GM23338 (cell line): ENCODE data around the gene ROR1. TPM values are rescaled to one million over a fixed set of nuclear protein-coding genes. Genes with fewer than 3 reads are reported as not detected.

ENCODE experiments used
- ATAC-seq: fragments of 200-7000 bp; cut with Tn5 transposase; 3 replicates; pipeline ENCODE4 v1.9.1; 2020
- DNase-seq: peaks from one replicate; pipeline ENCODE4 v3.0.0-alpha.2; 2015; ENCODE audit warnings: low spot score
- H2AFZ ChIP-seq: fragments of 200-600 bp; sonication (generic); 2 replicates; pipeline ENCODE4 v1.8.0; 2016; ENCODE audit warnings: antibody characterized with exemption, mild to moderate bottlenecking, moderate library complexity
- H3F3A ChIP-seq: fragments of 200-600 bp; sonication (generic); replicated peaks from 2 replicates; pipeline ENCODE4 v1.8.0; 2017; ENCODE audit warnings: antibody characterized with exemption, mixed run types, low read depth
- H3K27ac ChIP-seq: fragments of 200-600 bp; sonication (generic); 2 replicates; pipeline ENCODE4 v1.6.1; 2016; ENCODE audit warnings: low read depth
- H3K27me3 ChIP-seq: fragments of 200-600 bp; sonication (generic); 2 replicates; pipeline ENCODE4 v1.8.0; 2016; ENCODE audit warnings: mild to moderate bottlenecking, mixed run types, moderate library complexity; ENCODE audit not compliant: insufficient read depth
- H3K36me3 ChIP-seq: fragments of 200-600 bp; sonication (generic); 2 replicates; pipeline ENCODE4 v1.8.0; 2016; ENCODE audit warnings: mild to moderate bottlenecking; ENCODE audit not compliant: insufficient read depth
- H3K4me1 ChIP-seq: fragments of 200-600 bp; sonication (generic); 2 replicates; pipeline ENCODE4 v1.8.0; 2016; ENCODE audit warnings: mild to moderate bottlenecking, moderate library complexity; ENCODE audit not compliant: insufficient read depth
- H3K4me2 ChIP-seq: fragments of 200-600 bp; sonication (generic); 2 replicates; pipeline ENCODE4 v1.7.1; 2017; ENCODE audit warnings: mixed run types
- H3K4me3 ChIP-seq: fragments of 200-600 bp; sonication (generic); 2 replicates; pipeline ENCODE4 v1.6.1; 2016; ENCODE audit warnings: mixed run types
- H3K79me2 ChIP-seq: fragments of 200-600 bp; sonication (generic); replicated peaks from 2 replicates; pipeline ENCODE4 v1.8.0; 2017; ENCODE audit warnings: mild to moderate bottlenecking; ENCODE audit not compliant: insufficient read depth
- H3K9me2 ChIP-seq: fragments of 200-600 bp; sonication (generic); 2 replicates; pipeline ENCODE4 v1.8.0; 2017; ENCODE audit not compliant: insufficient read depth
- H4K20me1 ChIP-seq: fragments of 200-600 bp; sonication (generic); replicated peaks from 2 replicates; pipeline ENCODE4 v1.8.0; 2017; ENCODE audit warnings: mild to moderate bottlenecking; ENCODE audit not compliant: insufficient read depth
- H3K27ac Mint-ChIP-seq: 2 replicates; pipeline ENCODE4 v1.8.0; 2020; ENCODE audit warnings: inconsistent platforms, mild to moderate bottlenecking, moderate library complexity, mixed read lengths
- H3K27me3 Mint-ChIP-seq: 3 replicates; pipeline ENCODE4 v1.8.0; 2022; ENCODE audit warnings: low read depth, mild to moderate bottlenecking, moderate library complexity, mixed read lengths, inconsistent platforms; ENCODE audit not compliant: insufficient read depth, poor library complexity
- H3K36me3 Mint-ChIP-seq: 3 replicates; pipeline ENCODE4 v1.8.0; 2021; ENCODE audit warnings: low read depth, mild to moderate bottlenecking, inconsistent platforms, moderate library complexity, mixed read lengths
- H3K4me1 Mint-ChIP-seq: 3 replicates; pipeline ENCODE4 v1.8.0; 2020; ENCODE audit warnings: mild to moderate bottlenecking, inconsistent platforms, mixed read lengths
- H3K4me3 Mint-ChIP-seq: 3 replicates; pipeline ENCODE4 v1.8.0; 2021; ENCODE audit warnings: moderate library complexity, mild to moderate bottlenecking, inconsistent platforms, mixed read lengths
- H3K9me3 Mint-ChIP-seq: 3 replicates; pipeline ENCODE4 v1.8.0; 2020; ENCODE audit warnings: moderate library complexity, mild to moderate bottlenecking, inconsistent platforms, mixed read lengths
- CREB1 ChIP-seq: fragments of 250-450 bp; sonication (Bioruptor Pico); IDR thresholded peaks from 2 replicates; pipeline ENCODE4 v1.5.0; 2020; ENCODE audit warnings: low read depth, mild to moderate bottlenecking, moderate library complexity
- ETS1 ChIP-seq: IDR thresholded peaks from 2 replicates; pipeline ENCODE4 v1.6.1; 2016; ENCODE audit warnings: antibody characterized with exemption
- NANOG ChIP-seq: IDR thresholded peaks from 2 replicates; pipeline ENCODE4 v1.6.1; 2016; ENCODE audit warnings: antibody characterized with exemption, borderline replicate concordance
- ZNF114 ChIP-seq: fragments of 250-450 bp; sonication (Bioruptor Pico); IDR thresholded peaks from 2 replicates; pipeline ENCODE4 v1.5.0; 2020; ENCODE audit warnings: mild to moderate bottlenecking, moderate library complexity
- ZNF331 ChIP-seq: fragments of 250-450 bp; sonication (Bioruptor Pico); IDR thresholded peaks from 2 replicates; pipeline ENCODE4 v1.5.0; 2020; ENCODE audit warnings: low read depth, mild to moderate bottlenecking, moderate library complexity
- polyA plus RNA-seq: library from polyadenylated mRNA; unstranded; fragments of >200 nt; fragmentation: Nextera tagmentation; extraction: Ambion mirVana; gene quantifications from 2 replicates; pipeline ENCODE4 v1.2.1, GENCODE V29; 2016
- total RNA-seq: library from RNA; depleted of rRNA; stranded (reverse); fragments of >200 nt; shearing (Covaris generic); gene quantifications from 2 replicates; pipeline ENCODE4 v1.2.3, GENCODE V29; 2014
- TF ChIP-seq, protein P1 (sequence below): IDR thresholded peaks from one replicate; pipeline ENCODE4 v1.6.1; 2018; ENCODE audit warnings: antibody characterized with exemption; ENCODE audit not compliant: unreplicated experiment
- TF ChIP-seq, protein P2 (sequence below): fragments of 250-450 bp; sonication (Bioruptor Pico); IDR thresholded peaks from 2 replicates; pipeline ENCODE4 v1.5.0; 2020; ENCODE audit warnings: mild to moderate bottlenecking, moderate library complexity

Gene ROR1
- total and polyA plus RNA-seq, 2 experiments from 2014 or later = 59.7 to 96.0 TPM

DNA sequence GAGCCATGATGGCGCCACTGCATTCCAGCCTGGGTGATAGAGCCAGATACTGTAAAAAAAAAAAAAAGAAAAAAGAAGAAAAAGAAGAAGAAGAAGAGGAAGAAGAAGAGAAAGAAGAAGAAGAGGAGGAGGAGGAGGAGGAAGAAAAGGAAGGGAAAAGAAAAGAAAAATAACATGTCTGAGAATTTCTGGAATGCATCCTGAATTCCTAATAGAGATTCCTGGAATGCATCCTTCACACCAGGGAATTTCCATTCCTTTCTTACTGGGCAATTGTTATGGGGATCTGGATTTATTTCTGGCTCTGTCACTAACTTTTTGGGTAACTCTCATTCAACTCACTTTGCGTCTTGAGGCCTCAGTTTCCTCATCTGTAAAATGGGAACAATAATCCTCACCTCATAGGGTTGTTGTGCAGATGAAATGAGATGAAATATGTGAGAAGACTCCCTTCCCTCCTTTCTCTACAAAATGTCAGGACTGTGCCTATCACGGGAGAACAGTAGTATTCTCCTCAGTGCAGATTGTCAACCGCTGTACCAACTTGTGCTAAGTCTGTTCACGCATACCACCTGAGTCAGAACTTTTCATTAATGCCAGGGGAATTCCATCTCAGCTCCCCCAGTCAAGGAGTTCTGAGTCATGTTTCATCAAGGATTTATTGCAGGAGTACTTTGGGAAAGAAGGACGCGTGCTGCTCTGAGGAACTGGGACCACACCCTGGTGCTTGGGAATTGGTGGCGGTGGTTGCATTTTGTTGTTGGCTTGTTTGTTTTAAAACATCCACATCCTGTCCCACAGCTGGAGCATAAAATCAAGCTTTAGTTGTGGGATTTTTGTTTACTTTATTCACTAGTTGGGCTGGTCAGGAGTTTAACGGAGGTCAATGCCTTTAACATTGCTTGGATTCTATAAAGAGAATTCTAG, 42.4 kb upstream of the ROR1 start:
- peaks cover 8% of the 10 kb centered on the region for H3K27me3 Mint-ChIP-seq
- H3K27ac ChIP-seq = peak overlapping the region; percentile 84

More for the DNA sequence above, 42.4 kb upstream of the ROR1 start:
- Mint-ChIP-seq H3K4me1 (peaks cover 35% of the 10 kb centered on the region), H3K27ac (peak overlapping the region; percentile 84), H3K36me3 (peaks cover 23% of the 10 kb centered on the region), H3K9me3 (peaks cover 18% of the 10 kb centered on the region), H3K4me3 (no peak overlapping the region; the same call in 2 of the 3 replicates)
- Histone ChIP-seq H3K4me3 (no peak overlapping the region), H3K4me1 (peaks cover 20% of the 10 kb centered on the region), H3K4me2 (no peak overlapping the region), H4K20me1 (no peaks in the 10 kb centered on the region), H3K27me3 (no peaks in the 10 kb centered on the region), H3F3A (no peaks in the 10 kb centered on the region), H2AFZ (no peak overlapping the region), H3K9me2 (no peaks in the 10 kb centered on the region), H3K36me3 (no peaks in the 10 kb centered on the region), H3K79me2 (no peaks in the 10 kb centered on the region)
- TF ChIP-seq, protein P1, sequence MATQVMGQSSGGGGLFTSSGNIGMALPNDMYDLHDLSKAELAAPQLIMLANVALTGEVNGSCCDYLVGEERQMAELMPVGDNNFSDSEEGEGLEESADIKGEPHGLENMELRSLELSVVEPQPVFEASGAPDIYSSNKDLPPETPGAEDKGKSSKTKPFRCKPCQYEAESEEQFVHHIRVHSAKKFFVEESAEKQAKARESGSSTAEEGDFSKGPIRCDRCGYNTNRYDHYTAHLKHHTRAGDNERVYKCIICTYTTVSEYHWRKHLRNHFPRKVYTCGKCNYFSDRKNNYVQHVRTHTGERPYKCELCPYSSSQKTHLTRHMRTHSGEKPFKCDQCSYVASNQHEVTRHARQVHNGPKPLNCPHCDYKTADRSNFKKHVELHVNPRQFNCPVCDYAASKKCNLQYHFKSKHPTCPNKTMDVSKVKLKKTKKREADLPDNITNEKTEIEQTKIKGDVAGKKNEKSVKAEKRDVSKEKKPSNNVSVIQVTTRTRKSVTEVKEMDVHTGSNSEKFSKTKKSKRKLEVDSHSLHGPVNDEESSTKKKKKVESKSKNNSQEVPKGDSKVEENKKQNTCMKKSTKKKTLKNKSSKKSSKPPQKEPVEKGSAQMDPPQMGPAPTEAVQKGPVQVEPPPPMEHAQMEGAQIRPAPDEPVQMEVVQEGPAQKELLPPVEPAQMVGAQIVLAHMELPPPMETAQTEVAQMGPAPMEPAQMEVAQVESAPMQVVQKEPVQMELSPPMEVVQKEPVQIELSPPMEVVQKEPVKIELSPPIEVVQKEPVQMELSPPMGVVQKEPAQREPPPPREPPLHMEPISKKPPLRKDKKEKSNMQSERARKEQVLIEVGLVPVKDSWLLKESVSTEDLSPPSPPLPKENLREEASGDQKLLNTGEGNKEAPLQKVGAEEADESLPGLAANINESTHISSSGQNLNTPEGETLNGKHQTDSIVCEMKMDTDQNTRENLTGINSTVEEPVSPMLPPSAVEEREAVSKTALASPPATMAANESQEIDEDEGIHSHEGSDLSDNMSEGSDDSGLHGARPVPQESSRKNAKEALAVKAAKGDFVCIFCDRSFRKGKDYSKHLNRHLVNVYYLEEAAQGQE = peak; percentile 10
- TF ChIP-seq ETS1 = peak; percentile 93
- no peak for TF ChIP-seq ZNF331 (CRISPR knock-in tag)
- 0 out of 2 replicates have a peak, but pooled peaks have one; percentile 21 for TF ChIP-seq CREB1
- TF ChIP-seq ZNF114 (CRISPR knock-in tag) = peak; percentile 30; the same call in 1 of the 2 replicates
- TF ChIP-seq, protein P2, sequence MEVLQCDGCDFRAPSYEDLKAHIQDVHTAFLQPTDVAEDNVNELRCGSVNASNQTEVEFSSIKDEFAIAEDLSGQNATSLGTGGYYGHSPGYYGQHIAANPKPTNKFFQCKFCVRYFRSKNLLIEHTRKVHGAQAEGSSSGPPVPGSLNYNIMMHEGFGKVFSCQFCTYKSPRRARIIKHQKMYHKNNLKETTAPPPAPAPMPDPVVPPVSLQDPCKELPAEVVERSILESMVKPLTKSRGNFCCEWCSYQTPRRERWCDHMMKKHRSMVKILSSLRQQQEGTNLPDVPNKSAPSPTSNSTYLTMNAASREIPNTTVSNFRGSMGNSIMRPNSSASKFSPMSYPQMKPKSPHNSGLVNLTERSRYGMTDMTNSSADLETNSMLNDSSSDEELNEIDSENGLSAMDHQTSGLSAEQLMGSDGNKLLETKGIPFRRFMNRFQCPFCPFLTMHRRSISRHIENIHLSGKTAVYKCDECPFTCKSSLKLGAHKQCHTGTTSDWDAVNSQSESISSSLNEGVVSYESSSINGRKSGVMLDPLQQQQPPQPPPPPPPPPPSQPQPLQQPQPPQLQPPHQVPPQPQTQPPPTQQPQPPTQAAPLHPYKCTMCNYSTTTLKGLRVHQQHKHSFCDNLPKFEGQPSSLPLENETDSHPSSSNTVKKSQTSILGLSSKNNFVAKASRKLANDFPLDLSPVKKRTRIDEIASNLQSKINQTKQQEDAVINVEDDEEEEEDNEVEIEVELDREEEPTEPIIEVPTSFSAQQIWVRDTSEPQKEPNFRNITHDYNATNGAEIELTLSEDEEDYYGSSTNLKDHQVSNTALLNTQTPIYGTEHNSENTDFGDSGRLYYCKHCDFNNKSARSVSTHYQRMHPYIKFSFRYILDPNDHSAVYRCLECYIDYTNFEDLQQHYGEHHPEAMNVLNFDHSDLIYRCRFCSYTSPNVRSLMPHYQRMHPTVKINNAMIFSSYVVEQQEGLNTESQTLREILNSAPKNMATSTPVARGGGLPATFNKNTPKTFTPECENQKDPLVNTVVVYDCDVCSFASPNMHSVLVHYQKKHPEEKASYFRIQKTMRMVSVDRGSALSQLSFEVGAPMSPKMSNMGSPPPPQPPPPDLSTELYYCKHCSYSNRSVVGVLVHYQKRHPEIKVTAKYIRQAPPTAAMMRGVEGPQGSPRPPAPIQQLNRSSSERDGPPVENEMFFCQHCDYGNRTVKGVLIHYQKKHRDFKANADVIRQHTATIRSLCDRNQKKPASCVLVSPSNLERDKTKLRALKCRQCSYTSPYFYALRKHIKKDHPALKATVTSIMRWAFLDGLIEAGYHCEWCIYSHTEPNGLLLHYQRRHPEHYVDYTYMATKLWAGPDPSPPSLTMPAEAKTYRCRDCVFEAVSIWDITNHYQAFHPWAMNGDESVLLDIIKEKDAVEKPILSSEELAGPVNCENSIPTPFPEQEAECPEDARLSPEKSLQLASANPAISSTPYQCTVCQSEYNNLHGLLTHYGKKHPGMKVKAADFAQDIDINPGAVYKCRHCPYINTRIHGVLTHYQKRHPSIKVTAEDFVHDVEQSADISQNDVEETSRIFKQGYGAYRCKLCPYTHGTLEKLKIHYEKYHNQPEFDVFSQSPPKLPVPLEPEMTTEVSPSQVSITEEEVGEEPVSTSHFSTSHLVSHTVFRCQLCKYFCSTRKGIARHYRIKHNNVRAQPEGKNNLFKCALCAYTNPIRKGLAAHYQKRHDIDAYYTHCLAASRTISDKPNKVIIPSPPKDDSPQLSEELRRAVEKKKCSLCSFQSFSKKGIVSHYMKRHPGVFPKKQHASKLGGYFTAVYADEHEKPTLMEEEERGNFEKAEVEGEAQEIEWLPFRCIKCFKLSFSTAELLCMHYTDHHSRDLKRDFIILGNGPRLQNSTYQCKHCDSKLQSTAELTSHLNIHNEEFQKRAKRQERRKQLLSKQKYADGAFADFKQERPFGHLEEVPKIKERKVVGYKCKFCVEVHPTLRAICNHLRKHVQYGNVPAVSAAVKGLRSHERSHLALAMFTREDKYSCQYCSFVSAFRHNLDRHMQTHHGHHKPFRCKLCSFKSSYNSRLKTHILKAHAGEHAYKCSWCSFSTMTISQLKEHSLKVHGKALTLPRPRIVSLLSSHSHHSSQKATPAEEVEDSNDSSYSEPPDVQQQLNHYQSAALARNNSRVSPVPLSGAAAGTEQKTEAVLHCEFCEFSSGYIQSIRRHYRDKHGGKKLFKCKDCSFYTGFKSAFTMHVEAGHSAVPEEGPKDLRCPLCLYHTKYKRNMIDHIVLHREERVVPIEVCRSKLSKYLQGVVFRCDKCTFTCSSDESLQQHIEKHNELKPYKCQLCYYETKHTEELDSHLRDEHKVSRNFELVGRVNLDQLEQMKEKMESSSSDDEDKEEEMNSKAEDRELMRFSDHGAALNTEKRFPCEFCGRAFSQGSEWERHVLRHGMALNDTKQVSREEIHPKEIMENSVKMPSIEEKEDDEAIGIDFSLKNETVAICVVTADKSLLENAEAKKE (CRISPR knock-in tag) = no peak
- TF ChIP-seq NANOG = peak; percentile 70
- DNase-seq = peak; percentile 96
- ATAC-seq = peak; percentile 49
